WTC11 (cell line): ENCODE results near the gene AGAP1. TPM values are rescaled to one million over a fixed set of nuclear protein-coding genes. Genes with fewer than 3 reads are reported as not detected.

Experiments used
- ATAC-seq: fragments of 200-7000 bp; cut with Tn5 transposase; 2 replicates; pipeline ENCODE4 v1.10.0; 2021; ENCODE audit warnings: mild to moderate bottlenecking, moderate library complexity
- CTCF ChIA-PET: fragments of 300-600 bp; sonication (Branson Sonifier 250); formaldehyde crosslinking; loops from one replicate; lab custom pipeline; 2021; ENCODE audit warnings: antibody characterized with exemption; lab: Charles Lee
- POLR2A ChIA-PET: fragments of 350-600 bp; sonication (Branson Sonifier 250); formaldehyde crosslinking; loops from one replicate; lab custom pipeline; 2021; ENCODE audit warnings: antibody characterized with exemption; lab: Charles Lee
- DNase-seq: peaks from one replicate; pipeline ENCODE4 v3.0.0; 2021; ENCODE audit warnings: low spot score
- H3K27ac Mint-ChIP-seq: 2 replicates; pipeline ENCODE4 v1.8.0; 2021; ENCODE audit warnings: mixed read lengths
- H3K27me3 Mint-ChIP-seq: 2 replicates; pipeline ENCODE4 v1.8.0; 2021; ENCODE audit warnings: low read depth, mild to moderate bottlenecking, moderate library complexity, mixed read lengths
- H3K36me3 Mint-ChIP-seq: 2 replicates; pipeline ENCODE4 v1.8.0; 2021; ENCODE audit warnings: mixed read lengths
- H3K4me1 Mint-ChIP-seq: 2 replicates; pipeline ENCODE4 v1.8.0; 2022; ENCODE audit warnings: mixed read lengths
- H3K4me3 Mint-ChIP-seq: 2 replicates; pipeline ENCODE4 v1.8.0; 2021; ENCODE audit warnings: mild to moderate bottlenecking, moderate library complexity, mixed read lengths
- H3K9me3 Mint-ChIP-seq: 2 replicates; pipeline ENCODE4 v1.8.0; 2021; ENCODE audit warnings: mixed read lengths
- ATF3 ChIP-seq: sonication (generic); formaldehyde crosslinking; conservative IDR thresholded peaks from 2 replicates; pipeline ENCODE4 v1.8.1; 2022; ENCODE audit warnings: mild to moderate bottlenecking, missing genetic modification reagents
- E2F5 ChIP-seq: sonication (generic); formaldehyde crosslinking; IDR thresholded peaks from 2 replicates; pipeline ENCODE4 v1.8.1; 2022; ENCODE audit warnings: mild to moderate bottlenecking, moderate library complexity, missing genetic modification reagents
- ELF4 ChIP-seq: sonication (generic); formaldehyde crosslinking; IDR thresholded peaks from 2 replicates; pipeline ENCODE4 v1.8.1; 2022; ENCODE audit warnings: low read depth, mild to moderate bottlenecking, moderate library complexity, missing genetic modification reagents
- FOXJ3 ChIP-seq: sonication (generic); formaldehyde crosslinking; IDR thresholded peaks from 2 replicates; pipeline ENCODE4 v1.9.0; 2021; ENCODE audit warnings: missing genetic modification reagents, mild to moderate bottlenecking, borderline replicate concordance
- FOXP1 ChIP-seq: sonication (generic); formaldehyde crosslinking; IDR thresholded peaks from 2 replicates; pipeline ENCODE4 v1.8.0; 2022; ENCODE audit warnings: missing genetic modification reagents, mild to moderate bottlenecking, moderate library complexity, borderline replicate concordance
- HMGA2 ChIP-seq: fragments of 250-450 bp; sonication (Bioruptor Pico); IDR thresholded peaks from 2 replicates; pipeline ENCODE4 v1.4.0; 2021; ENCODE audit warnings: mild to moderate bottlenecking, moderate library complexity
- JAZF1 ChIP-seq: fragments of 250-450 bp; sonication (Bioruptor Pico); IDR thresholded peaks from 2 replicates; pipeline ENCODE4 v1.9.0; 2021; ENCODE audit warnings: moderate library complexity, mild to moderate bottlenecking, inconsistent platforms
- JUN ChIP-seq: sonication (generic); formaldehyde crosslinking; IDR thresholded peaks from 2 replicates; pipeline ENCODE4 v1.8.0; 2023; ENCODE audit warnings: mild to moderate bottlenecking, missing genetic modification reagents
- NFATC4 ChIP-seq: fragments of 250-450 bp; sonication (Bioruptor Pico); IDR thresholded peaks from 2 replicates; pipeline ENCODE4 v1.9.0; 2021; ENCODE audit warnings: mild to moderate bottlenecking
- NR3C1 ChIP-seq: sonication (generic); formaldehyde crosslinking; conservative IDR thresholded peaks from 2 replicates; pipeline ENCODE4 v1.8.1; 2023; ENCODE audit warnings: low read depth, mild to moderate bottlenecking, missing genetic modification reagents
- SMAD3 ChIP-seq: sonication (generic); formaldehyde crosslinking; IDR thresholded peaks from 2 replicates; pipeline ENCODE4 v1.8.0; 2022; ENCODE audit warnings: missing genetic modification reagents, mild to moderate bottlenecking, borderline replicate concordance
- SMAD4 ChIP-seq: sonication (generic); formaldehyde crosslinking; IDR thresholded peaks from 2 replicates; pipeline ENCODE4 v1.8.0; 2022; ENCODE audit warnings: mild to moderate bottlenecking, missing genetic modification reagents
- SP1 ChIP-seq: sonication (generic); formaldehyde crosslinking; conservative IDR thresholded peaks from 2 replicates; pipeline ENCODE4 v1.8.1; 2022; ENCODE audit warnings: missing genetic modification reagents
- USF1 ChIP-seq: sonication (generic); formaldehyde crosslinking; IDR thresholded peaks from 2 replicates; pipeline ENCODE4 v1.8.0; 2022; ENCODE audit warnings: mild to moderate bottlenecking, missing genetic modification reagents
- ZNF317 ChIP-seq: sonication (generic); formaldehyde crosslinking; IDR thresholded peaks from 2 replicates; pipeline ENCODE4 v1.8.1; 2023; ENCODE audit warnings: low read depth, mild to moderate bottlenecking, moderate library complexity, missing genetic modification reagents, borderline replicate concordance
- ZNF416 ChIP-seq: fragments of 250-450 bp; sonication (Bioruptor Pico); IDR thresholded peaks from 2 replicates; pipeline ENCODE4 v1.9.0; 2021; ENCODE audit warnings: mild to moderate bottlenecking, inconsistent platforms
- ZNF671 ChIP-seq: fragments of 250-450 bp; sonication (Bioruptor Pico); IDR thresholded peaks from 2 replicates; pipeline ENCODE4 v1.8.0; 2021; ENCODE audit warnings: mild to moderate bottlenecking
- total RNA-seq: library from RNA; stranded (reverse); gene quantifications from 3 replicates; pipeline ENCODE4 v1.2.3, GENCODE V29; 2021
- TF ChIP-seq, protein P1 (sequence below): sonication (generic); formaldehyde crosslinking; IDR thresholded peaks from 2 replicates; pipeline ENCODE4 v1.8.1; 2023; ENCODE audit warnings: mild to moderate bottlenecking, missing genetic modification reagents
- TF ChIP-seq, protein P2 (sequence below): sonication (generic); formaldehyde crosslinking; IDR thresholded peaks from 2 replicates; pipeline ENCODE4 v1.8.1; 2023; ENCODE audit warnings: mild to moderate bottlenecking, missing genetic modification reagents, moderate library complexity
- TF ChIP-seq, protein P3 (sequence below): fragments of 250-450 bp; sonication (Bioruptor Pico); IDR thresholded peaks from 2 replicates; pipeline ENCODE4 v1.9.0; 2021; ENCODE audit warnings: mild to moderate bottlenecking, borderline replicate concordance
- TF ChIP-seq, protein P4 (sequence below): sonication (generic); formaldehyde crosslinking; IDR thresholded peaks from 2 replicates; pipeline ENCODE4 v1.8.1; 2022; ENCODE audit warnings: missing genetic modification reagents, borderline replicate concordance
- TF ChIP-seq, protein P5 (sequence below): sonication (generic); formaldehyde crosslinking; IDR thresholded peaks from 2 replicates; pipeline ENCODE4 v1.8.0; 2022; ENCODE audit warnings: mild to moderate bottlenecking, missing genetic modification reagents

AGAP1 gene
- total RNA-seq, 1 experiment from 2014 or later = 49.3 TPM

DNA sequence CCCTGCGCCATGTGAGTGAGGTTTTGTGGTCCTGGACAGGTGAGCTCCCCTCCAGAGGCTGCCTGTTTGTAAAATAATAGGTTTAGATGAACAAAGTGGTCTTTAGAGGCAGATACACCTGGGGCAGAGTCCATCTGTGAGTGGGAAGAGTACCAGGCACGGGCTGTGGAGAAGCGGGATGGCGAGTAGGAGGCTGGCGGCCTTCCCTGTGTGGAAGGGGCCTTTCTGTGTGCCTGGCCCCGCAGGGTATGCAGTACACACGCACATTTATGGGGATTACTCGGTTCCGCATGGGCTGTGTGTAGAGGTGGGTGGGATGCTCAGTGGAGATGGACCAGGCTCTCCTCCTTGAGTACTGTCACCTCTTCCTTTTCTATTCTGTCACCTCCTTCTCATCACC lies 64.1 kb downstream of the AGAP1 start:
- TF ChIP-seq ZNF671 (no peak), FOXP1 (CRISPR knock-in tag) (no peak), E2F5 (no peak), ATF3 (CRISPR knock-in tag) (no peak)
- ATAC-seq (no peak), DNase-seq (no peak)
- Mint-ChIP-seq H3K9me3 (no peaks in the 10 kb centered on the region), H3K4me1 (peaks cover 44% of the 10 kb centered on the region), H3K27me3 (no peaks in the 10 kb centered on the region), H3K27ac (no peak overlapping the region; the same call in 1 of the 2 replicates), H3K4me3 (no peak overlapping the region), H3K36me3 (no peaks in the 10 kb centered on the region)
- POLR2A ChIA-PET = no interaction called here
- CTCF ChIA-PET = no interaction called here

GRCh38 chr2:235558572-235558971 lies 64.7 kb downstream of the AGAP1 start:
- TF ChIP-seq, protein P1, sequence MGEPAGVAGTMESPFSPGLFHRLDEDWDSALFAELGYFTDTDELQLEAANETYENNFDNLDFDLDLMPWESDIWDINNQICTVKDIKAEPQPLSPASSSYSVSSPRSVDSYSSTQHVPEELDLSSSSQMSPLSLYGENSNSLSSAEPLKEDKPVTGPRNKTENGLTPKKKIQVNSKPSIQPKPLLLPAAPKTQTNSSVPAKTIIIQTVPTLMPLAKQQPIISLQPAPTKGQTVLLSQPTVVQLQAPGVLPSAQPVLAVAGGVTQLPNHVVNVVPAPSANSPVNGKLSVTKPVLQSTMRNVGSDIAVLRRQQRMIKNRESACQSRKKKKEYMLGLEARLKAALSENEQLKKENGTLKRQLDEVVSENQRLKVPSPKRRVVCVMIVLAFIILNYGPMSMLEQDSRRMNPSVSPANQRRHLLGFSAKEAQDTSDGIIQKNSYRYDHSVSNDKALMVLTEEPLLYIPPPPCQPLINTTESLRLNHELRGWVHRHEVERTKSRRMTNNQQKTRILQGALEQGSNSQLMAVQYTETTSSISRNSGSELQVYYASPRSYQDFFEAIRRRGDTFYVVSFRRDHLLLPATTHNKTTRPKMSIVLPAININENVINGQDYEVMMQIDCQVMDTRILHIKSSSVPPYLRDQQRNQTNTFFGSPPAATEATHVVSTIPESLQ (CRISPR knock-in tag) = no peak
- TF ChIP-seq, protein P2, sequence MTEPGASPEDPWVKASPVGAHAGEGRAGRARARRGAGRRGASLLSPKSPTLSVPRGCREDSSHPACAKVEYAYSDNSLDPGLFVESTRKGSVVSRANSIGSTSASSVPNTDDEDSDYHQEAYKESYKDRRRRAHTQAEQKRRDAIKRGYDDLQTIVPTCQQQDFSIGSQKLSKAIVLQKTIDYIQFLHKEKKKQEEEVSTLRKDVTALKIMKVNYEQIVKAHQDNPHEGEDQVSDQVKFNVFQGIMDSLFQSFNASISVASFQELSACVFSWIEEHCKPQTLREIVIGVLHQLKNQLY (CRISPR knock-in tag) = no peak
- no peak for TF ChIP-seq ZNF317 (CRISPR knock-in tag)
- TF ChIP-seq FOXJ3 (CRISPR knock-in tag) = no peak
- no peak for TF ChIP-seq ZNF416 (CRISPR knock-in tag)
- TF ChIP-seq, protein P3, sequence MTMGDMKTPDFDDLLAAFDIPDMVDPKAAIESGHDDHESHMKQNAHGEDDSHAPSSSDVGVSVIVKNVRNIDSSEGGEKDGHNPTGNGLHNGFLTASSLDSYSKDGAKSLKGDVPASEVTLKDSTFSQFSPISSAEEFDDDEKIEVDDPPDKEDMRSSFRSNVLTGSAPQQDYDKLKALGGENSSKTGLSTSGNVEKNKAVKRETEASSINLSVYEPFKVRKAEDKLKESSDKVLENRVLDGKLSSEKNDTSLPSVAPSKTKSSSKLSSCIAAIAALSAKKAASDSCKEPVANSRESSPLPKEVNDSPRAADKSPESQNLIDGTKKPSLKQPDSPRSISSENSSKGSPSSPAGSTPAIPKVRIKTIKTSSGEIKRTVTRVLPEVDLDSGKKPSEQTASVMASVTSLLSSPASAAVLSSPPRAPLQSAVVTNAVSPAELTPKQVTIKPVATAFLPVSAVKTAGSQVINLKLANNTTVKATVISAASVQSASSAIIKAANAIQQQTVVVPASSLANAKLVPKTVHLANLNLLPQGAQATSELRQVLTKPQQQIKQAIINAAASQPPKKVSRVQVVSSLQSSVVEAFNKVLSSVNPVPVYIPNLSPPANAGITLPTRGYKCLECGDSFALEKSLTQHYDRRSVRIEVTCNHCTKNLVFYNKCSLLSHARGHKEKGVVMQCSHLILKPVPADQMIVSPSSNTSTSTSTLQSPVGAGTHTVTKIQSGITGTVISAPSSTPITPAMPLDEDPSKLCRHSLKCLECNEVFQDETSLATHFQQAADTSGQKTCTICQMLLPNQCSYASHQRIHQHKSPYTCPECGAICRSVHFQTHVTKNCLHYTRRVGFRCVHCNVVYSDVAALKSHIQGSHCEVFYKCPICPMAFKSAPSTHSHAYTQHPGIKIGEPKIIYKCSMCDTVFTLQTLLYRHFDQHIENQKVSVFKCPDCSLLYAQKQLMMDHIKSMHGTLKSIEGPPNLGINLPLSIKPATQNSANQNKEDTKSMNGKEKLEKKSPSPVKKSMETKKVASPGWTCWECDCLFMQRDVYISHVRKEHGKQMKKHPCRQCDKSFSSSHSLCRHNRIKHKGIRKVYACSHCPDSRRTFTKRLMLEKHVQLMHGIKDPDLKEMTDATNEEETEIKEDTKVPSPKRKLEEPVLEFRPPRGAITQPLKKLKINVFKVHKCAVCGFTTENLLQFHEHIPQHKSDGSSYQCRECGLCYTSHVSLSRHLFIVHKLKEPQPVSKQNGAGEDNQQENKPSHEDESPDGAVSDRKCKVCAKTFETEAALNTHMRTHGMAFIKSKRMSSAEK (CRISPR knock-in tag) = no peak
- TF ChIP-seq SP1 (CRISPR knock-in tag) = no peak
- no peak for TF ChIP-seq SMAD3
- POLR2A ChIA-PET = no interaction called here
- Mint-ChIP-seq H3K4me1 (peaks cover 43% of the 10 kb centered on the region), H3K36me3 (no peaks in the 10 kb centered on the region), H3K27ac (no peak overlapping the region), H3K9me3 (no peaks in the 10 kb centered on the region), H3K27me3 (no peaks in the 10 kb centered on the region), H3K4me3 (no peak overlapping the region)
- DNase-seq = no peak
- CTCF ChIA-PET = no interaction called here
- no peak for ATAC-seq

DNA sequence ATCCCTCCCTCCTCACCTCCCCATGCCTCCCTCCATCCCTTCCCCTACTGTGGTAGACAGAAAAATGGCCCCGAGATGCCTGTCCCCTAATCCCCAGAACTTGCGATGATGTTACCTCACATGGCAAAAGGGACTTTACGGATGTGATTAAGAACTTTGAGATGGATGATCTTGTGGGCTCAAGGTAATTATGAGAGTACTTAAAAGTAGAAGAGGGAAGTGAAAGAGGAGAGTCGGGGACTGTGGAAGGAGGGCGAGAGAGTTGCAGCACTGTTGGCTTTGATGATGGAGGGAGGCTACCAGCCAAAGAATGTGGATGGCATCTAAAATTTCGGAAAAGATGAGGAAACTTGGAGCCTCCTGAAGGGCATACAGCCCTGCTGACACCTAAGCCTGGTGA lies 66.5 kb downstream of the AGAP1 start:
- H3K36me3 Mint-ChIP-seq = no peaks in the 10 kb centered on the region
- ChIA-PET POLR2A (no interaction called here), CTCF (no interaction called here)
- H3K4me1 Mint-ChIP-seq = peaks cover 36% of the 10 kb centered on the region
- ATAC-seq (no peak), DNase-seq (no peak)
- no peaks in the 10 kb centered on the region for H3K27me3 Mint-ChIP-seq
- H3K4me3 Mint-ChIP-seq = no peak overlapping the region
- no peak overlapping the region for H3K27ac Mint-ChIP-seq
- no peaks in the 10 kb centered on the region for H3K9me3 Mint-ChIP-seq
- TF ChIP-seq JAZF1 (CRISPR knock-in tag) (no peak), SMAD4 (no peak), NR3C1 (CRISPR knock-in tag) (no peak), JUN (CRISPR knock-in tag) (no peak), NFATC4 (CRISPR knock-in tag) (no peak), ELF4 (CRISPR knock-in tag) (no peak), USF1 (no peak), HMGA2 (CRISPR knock-in tag) (no peak)
- TF ChIP-seq, protein P4, sequence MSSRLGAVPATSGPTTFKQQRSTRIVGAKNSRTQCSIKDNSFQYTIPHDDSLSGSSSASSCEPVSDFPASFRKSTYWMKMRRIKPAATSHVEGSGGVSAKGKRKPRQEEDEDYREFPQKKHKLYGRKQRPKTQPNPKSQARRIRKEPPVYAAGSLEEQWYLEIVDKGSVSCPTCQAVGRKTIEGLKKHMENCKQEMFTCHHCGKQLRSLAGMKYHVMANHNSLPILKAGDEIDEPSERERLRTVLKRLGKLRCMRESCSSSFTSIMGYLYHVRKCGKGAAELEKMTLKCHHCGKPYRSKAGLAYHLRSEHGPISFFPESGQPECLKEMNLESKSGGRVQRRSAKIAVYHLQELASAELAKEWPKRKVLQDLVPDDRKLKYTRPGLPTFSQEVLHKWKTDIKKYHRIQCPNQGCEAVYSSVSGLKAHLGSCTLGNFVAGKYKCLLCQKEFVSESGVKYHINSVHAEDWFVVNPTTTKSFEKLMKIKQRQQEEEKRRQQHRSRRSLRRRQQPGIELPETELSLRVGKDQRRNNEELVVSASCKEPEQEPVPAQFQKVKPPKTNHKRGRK = no peak
- TF ChIP-seq, protein P5, sequence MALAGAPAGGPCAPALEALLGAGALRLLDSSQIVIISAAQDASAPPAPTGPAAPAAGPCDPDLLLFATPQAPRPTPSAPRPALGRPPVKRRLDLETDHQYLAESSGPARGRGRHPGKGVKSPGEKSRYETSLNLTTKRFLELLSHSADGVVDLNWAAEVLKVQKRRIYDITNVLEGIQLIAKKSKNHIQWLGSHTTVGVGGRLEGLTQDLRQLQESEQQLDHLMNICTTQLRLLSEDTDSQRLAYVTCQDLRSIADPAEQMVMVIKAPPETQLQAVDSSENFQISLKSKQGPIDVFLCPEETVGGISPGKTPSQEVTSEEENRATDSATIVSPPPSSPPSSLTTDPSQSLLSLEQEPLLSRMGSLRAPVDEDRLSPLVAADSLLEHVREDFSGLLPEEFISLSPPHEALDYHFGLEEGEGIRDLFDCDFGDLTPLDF (CRISPR knock-in tag) = no peak
